ENCODE results near the gene KRTAP4-5.

DNA sequence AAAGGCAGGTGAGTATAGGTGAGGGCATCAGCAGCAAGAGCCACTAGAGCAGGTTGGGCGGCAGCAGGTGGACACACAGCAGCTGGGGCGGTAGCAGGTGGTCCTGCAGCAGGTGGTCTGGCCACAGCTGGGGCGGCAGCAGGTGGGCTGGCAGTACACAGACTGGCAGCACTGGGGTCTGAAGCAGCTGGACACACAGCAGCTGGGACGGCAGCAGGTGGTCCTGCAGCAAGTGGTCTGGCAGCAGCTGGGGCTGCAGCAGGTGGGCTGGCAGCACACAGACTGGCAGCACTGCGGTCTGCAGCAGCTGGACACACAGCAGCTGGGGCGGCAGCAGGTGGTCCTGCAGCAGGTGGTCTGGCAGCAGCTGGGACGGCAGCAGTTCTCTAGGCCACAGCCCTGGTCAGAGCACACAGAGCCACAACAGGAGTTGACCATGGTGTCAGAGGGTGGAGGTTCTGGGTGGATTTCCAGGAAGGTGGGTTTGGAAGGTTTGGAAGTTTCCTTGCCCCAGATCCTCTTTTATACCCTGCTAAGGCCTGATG, 28.2 kb upstream of the KRTAP4-5 start, which contains the start of gene KRTAP4-2:
- TF ChIP-seq SPI1 (IDR thresholded peaks at IDR 0.05; ENCODE audit: borderline replicate concordance, low read depth) (no peak), CTCF (IDR thresholded peaks at IDR 0.05; ENCODE audit: insufficient read depth, low read length) (no peak)
